MCF 10A (cell line): ENCODE data around the gene ZNF638. TPM values are rescaled to one million over a fixed set of nuclear protein-coding genes. Genes with fewer than 3 reads are reported as not detected.

Source experiments
- BruUV-seq: library from RNA; stranded (reverse); fragments of 400-500 nt; replicated peaks from 2 replicates; lab custom pipeline; 2021; lab: Mats Ljungman, UMichigan
- CTCF ChIA-PET: fragments of 300-600 bp; sonication (Branson Sonifier 250); formaldehyde crosslinking; extraction: SDS; loops from one replicate; lab custom pipeline; 2021; ENCODE audit warnings: antibody characterized with exemption, inconsistent platforms; lab: Yijun Ruan, JAX
- POLR2A ChIA-PET: fragments of 300-600, 350-650 bp; sonication (Branson Sonifier 250); formaldehyde crosslinking; extraction: SDS; loops from one replicate; lab custom pipeline; 2020; ENCODE audit warnings: antibody characterized with exemption, inconsistent platforms; lab: Yijun Ruan, JAX
- DNase-seq: peaks from one replicate; pipeline ENCODE4 v3.0.0-alpha.2; 2018; ENCODE audit not compliant: unreplicated experiment
- H3K27ac Mint-ChIP-seq: one replicate; pipeline ENCODE4 v1.8.0; 2022; ENCODE audit warnings: mild to moderate bottlenecking, low read depth, mixed read lengths; ENCODE audit not compliant: unreplicated experiment
- H3K27me3 Mint-ChIP-seq: one replicate; pipeline ENCODE4 v1.8.0; 2022; ENCODE audit warnings: mixed read lengths; ENCODE audit not compliant: insufficient read depth, unreplicated experiment
- H3K36me3 Mint-ChIP-seq: one replicate; pipeline ENCODE4 v1.8.0; 2022; ENCODE audit warnings: mild to moderate bottlenecking, moderate library complexity, mixed read lengths; ENCODE audit not compliant: insufficient read depth, unreplicated experiment
- H3K4me1 Mint-ChIP-seq: one replicate; pipeline ENCODE4 v1.8.0; 2022; ENCODE audit warnings: mixed read lengths; ENCODE audit not compliant: insufficient read depth, unreplicated experiment
- H3K4me3 Mint-ChIP-seq: one replicate; pipeline ENCODE4 v1.8.0; 2022; ENCODE audit warnings: mild to moderate bottlenecking, moderate library complexity, mixed read lengths; ENCODE audit not compliant: unreplicated experiment
- H3K9me3 Mint-ChIP-seq: one replicate; pipeline ENCODE4 v1.8.0; 2022; ENCODE audit warnings: mixed read lengths; ENCODE audit not compliant: unreplicated experiment
- intact Hi-C: fragments of 100-400 bp; cut with micrococcal nuclease; formaldehyde crosslinking; loops from 2 replicates; pipeline ENCODE4 v1.14.1; 2022
- total RNA-seq: library from RNA; stranded (reverse); gene quantifications from 2 replicates; pipeline ENCODE4 v1.2.3, GENCODE V29; 2022
- TF ChIP-seq, protein P1 (sequence below): fragments of 200-600 bp; IDR thresholded peaks from one replicate; pipeline ENCODE4 v1.8.0; 2022; ENCODE audit warnings: antibody characterized with exemption, mild to moderate bottlenecking; ENCODE audit not compliant: unreplicated experiment

The ZNF638 gene
- total RNA-seq, 1 experiment from 2014 or later, result 142 TPM

DNA sequence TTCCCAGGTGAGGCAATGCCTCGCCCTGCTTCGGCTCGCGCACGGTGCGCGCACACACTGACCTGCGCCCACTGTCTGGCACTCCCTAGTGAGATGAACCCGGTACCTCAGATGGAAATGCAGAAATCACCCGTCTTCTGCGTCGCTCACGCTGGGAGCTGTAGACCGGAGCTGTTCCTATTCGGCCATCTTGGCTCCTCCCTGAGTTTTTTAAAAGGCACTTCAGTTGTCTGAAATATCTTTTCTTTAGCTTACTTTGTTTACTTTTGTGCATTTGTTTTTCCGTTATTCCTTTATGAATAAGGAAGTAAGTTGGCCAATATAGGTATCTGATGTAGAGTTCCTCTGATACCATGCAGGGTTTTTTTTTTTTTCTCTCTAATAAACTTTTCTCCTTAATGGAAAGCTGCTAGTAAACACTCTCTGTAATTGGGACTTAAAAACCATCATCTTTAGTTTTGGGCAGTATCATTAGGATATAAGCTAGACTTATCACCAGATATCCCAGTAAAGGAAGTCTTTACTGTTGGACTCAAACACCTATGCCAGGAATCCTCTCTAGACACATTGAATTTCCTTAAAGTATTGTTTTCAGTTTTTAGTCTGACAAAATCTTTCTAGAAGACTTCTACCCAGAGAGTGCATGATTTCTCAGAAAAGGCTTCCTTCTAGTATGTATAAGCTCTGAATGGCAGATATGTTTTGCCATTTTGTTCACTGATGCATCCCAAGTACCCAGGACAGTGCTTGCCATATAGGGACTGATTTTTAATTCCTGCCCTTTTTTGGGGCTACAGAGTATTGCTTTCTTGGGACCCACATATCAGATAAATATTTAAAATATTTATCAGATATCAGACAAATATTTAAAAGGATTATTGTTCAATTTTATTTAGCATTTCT, 86.0 kb downstream of the ZNF638 start:
- TF ChIP-seq, protein P1, sequence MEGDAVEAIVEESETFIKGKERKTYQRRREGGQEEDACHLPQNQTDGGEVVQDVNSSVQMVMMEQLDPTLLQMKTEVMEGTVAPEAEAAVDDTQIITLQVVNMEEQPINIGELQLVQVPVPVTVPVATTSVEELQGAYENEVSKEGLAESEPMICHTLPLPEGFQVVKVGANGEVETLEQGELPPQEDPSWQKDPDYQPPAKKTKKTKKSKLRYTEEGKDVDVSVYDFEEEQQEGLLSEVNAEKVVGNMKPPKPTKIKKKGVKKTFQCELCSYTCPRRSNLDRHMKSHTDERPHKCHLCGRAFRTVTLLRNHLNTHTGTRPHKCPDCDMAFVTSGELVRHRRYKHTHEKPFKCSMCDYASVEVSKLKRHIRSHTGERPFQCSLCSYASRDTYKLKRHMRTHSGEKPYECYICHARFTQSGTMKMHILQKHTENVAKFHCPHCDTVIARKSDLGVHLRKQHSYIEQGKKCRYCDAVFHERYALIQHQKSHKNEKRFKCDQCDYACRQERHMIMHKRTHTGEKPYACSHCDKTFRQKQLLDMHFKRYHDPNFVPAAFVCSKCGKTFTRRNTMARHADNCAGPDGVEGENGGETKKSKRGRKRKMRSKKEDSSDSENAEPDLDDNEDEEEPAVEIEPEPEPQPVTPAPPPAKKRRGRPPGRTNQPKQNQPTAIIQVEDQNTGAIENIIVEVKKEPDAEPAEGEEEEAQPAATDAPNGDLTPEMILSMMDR, result no peak
- POLR2A ChIA-PET, result interaction anchor here (0.8 to 1.9 kb wide), 7 partner anchors 9 to 287 kb away, joined by 3 to 6 read pairs (median 4); partner anchors contain the start of genes DYSF and MPHOSPH10
- BruUV-seq, result TSS peak; percentile 54
- peak overlapping the region; percentile 67 for H3K4me3 Mint-ChIP-seq
- H3K36me3 Mint-ChIP-seq, result peaks cover 15% of the 10 kb centered on the region
- no peaks in the 10 kb centered on the region for H3K9me3 Mint-ChIP-seq
- peak overlapping the region; percentile 10 for H3K27ac Mint-ChIP-seq
- no peak for DNase-seq
- no peaks in the 10 kb centered on the region for H3K27me3 Mint-ChIP-seq
- intact Hi-C loops, result no loop called here
- peaks cover 6% of the 10 kb centered on the region for H3K4me1 Mint-ChIP-seq
- CTCF ChIA-PET, result interaction anchor here (1.0 kb wide), 1 partner anchor 87 kb away, joined by 3 read pairs; no protein-coding TSS in a partner anchor

DNA sequence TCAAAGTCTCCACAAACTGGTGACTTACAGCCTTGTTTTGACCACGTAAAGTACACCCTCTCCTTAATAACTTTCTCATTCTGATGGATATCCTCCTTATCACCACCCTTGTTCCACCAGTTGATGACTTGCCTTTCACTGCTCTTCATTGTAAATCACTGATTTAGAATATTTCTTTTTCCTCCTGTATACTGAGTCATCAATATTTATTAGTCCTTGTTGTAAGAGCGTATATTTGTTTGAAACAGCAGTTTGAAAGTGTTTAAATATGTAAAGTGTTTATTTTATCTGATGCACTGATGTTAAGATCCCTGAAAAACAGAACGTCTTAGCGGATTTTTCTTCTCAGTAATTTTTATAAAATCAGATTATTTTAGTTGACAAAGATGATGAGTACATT, 87.6 kb downstream of the ZNF638 start:
- intact Hi-C loops, result no loop called here
- no peak for DNase-seq
- Mint-ChIP-seq H3K9me3 (no peaks in the 10 kb centered on the region), H3K4me1 (peaks cover 11% of the 10 kb centered on the region), H3K27me3 (no peaks in the 10 kb centered on the region), H3K27ac (no peak overlapping the region), H3K4me3 (no peak overlapping the region), H3K36me3 (peaks cover 29% of the 10 kb centered on the region)
- TF ChIP-seq, protein P1, result no peak
- CTCF ChIA-PET, result interaction anchor here (0.6 to 1.3 kb wide), 4 partner anchors 9 to 965 kb away, joined by 3 to 4 read pairs (median 3); partner anchors contain the start of gene MCEE
- no TSS peak for BruUV-seq
- POLR2A ChIA-PET, result interaction anchor here (1.9 kb wide), 1 partner anchor 86 kb away, joined by 4 read pairs; no protein-coding TSS in a partner anchor

DNA sequence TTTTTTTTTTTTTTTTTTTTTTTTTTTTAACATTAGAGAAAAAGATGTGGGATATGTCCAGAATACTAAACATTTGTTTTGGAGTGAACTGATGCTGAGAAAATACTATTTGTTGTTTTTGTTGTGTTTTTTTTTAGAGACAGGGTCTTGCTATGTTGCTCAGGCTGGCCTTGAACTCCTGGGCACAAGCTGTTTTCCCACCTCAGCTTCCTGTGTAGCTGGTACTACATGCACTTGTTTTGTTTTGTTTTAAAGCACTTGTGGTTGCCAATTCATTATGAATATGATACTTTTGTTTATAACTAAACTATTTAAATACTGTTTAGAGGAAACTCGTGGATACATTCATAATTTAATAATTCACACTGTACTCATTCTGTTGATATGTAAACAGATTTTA, 88.4 kb downstream of the ZNF638 start:
- ChIA-PET POLR2A (no interaction called here), CTCF (interaction anchor here (0.6 to 1.3 kb wide), 6 partner anchors 9 to 964 kb away, joined by 3 to 4 read pairs (median 3); partner anchors contain the start of gene MCEE)
- DNase-seq, result no peak
- H3K27me3 Mint-ChIP-seq, result no peaks in the 10 kb centered on the region
- intact Hi-C loops, result no loop called here
- H3K27ac Mint-ChIP-seq, result no peak overlapping the region
- no peak overlapping the region for H3K4me3 Mint-ChIP-seq
- no TSS peak for BruUV-seq
- H3K4me1 Mint-ChIP-seq, result peaks cover 11% of the 10 kb centered on the region
- TF ChIP-seq, protein P1, result no peak
- peaks cover 38% of the 10 kb centered on the region for H3K36me3 Mint-ChIP-seq
- H3K9me3 Mint-ChIP-seq, result no peaks in the 10 kb centered on the region

DNA sequence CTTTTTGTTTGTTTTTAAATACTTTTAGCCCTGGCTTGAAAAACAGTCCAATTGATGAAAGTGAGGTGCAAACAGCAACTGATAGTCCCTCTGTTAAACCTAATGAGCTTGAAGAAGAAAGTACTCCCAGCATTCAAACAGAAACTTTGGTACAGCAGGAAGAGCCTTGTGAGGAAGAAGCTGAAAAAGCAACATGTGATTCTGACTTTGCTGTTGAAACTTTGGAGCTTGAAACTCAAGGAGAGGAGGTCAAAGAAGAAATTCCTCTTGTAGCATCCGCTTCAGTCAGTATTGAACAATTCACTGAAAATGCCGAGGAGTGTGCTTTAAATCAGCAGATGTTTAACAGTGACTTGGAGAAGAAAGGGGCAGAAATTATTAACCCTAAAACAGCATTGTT, 91.2 kb downstream of the ZNF638 start:
- POLR2A ChIA-PET, result interaction anchor here (0.7 kb wide), 1 partner anchor 63 kb away, joined by 3 read pairs; no protein-coding TSS in a partner anchor
- TF ChIP-seq, protein P1, result no peak
- Mint-ChIP-seq H3K27me3 (no peaks in the 10 kb centered on the region), H3K9me3 (no peaks in the 10 kb centered on the region), H3K36me3 (peaks cover 59% of the 10 kb centered on the region), H3K4me3 (no peak overlapping the region), H3K4me1 (peaks cover 11% of the 10 kb centered on the region), H3K27ac (no peak overlapping the region)
- intact Hi-C loops, result no loop called here
- no peak for DNase-seq
- no TSS peak for BruUV-seq
- CTCF ChIA-PET, result interaction anchor here (0.7 to 1.4 kb wide), 2 partner anchors 11 to 47 kb away, joined by 3 read pairs; no protein-coding TSS in a partner anchor
